ENCODE measurements around the gene DIPK1C. TPM values are rescaled to one million over a fixed set of nuclear protein-coding genes. Genes with fewer than 3 reads are reported as not detected.
"Not testable (repeated sequence)": the region's sequence is repeated elsewhere in the genome, so short reads cannot be mapped to it uniquely, and the experiment has no call there.

DIPK1C gene
- total and polyA plus RNA-seq, 12 donors: 0.70 to 12.9 (median 6.6) TPM

GRCh38 chr18:74501386-74501785 lies 44.3 kb upstream of the DIPK1C start:
- Histone ChIP-seq H3K9me3 (no peaks in the 10 kb centered on the region), H3K4me1 (peaks cover 0 to 59% (median 32%) of the 10 kb centered on the region in 9 donors), H3K27ac (peak overlapping the region in 2 of 10 donors; percentile 84 to 87), H3K27me3 (no peaks in the 10 kb centered on the region), H3K4me3 (peak overlapping the region in 1 of 10 donors; percentile 48), H3K36me3 (peaks cover 0 to 70% (median 36%) of the 10 kb centered on the region in 9 donors)
- TF ChIP-seq CTCF (IDR thresholded peaks at IDR 0.05): no peak
- intact Hi-C loops (cut with DNase I): no loop called here
- ATAC-seq (no peak), DNase-seq (no peak)
- 77 to 83% methylated on average over 4 of the region's 4 CpGs for WGBS, 2 donors

GRCh38 chr18:74500774-74501173 lies 43.7 kb upstream of the DIPK1C start:
- Histone ChIP-seq H3K27ac (peak overlapping the region in 3 of 10 donors; percentile 80 to 87 (median 84)), H3K4me1 (peaks cover 0 to 57% (median 30%) of the 10 kb centered on the region in 9 donors), H3K36me3 (peaks cover 0 to 64% (median 31%) of the 10 kb centered on the region in 9 donors), H3K4me3 (peak overlapping the region in 2 of 10 donors; percentile 1 to 48)
- DNase-seq; H3K27me3 ChIP-seq; intact Hi-C loops (cut with DNase I); ATAC-seq; H3K9me3 ChIP-seq: not testable (repeated sequence)
- WGBS, 2 donors: 82 to 87% methylated on average over 8 of the region's 8 CpGs

- no peak for DNase-seq
- no peak for ATAC-seq
- no peak for TF ChIP-seq CTCF (IDR thresholded peaks at IDR 0.05)
- 83 to 84% methylated on average over 6 of the region's 6 CpGs for WGBS, 2 donors
- peaks cover 0 to 59% (median 30%) of the 10 kb centered on the region in 9 donors for H3K4me1 ChIP-seq
- peak overlapping the region in 6 of 10 donors; percentile 1 to 48 (median 30) for H3K4me3 ChIP-seq
- peak overlapping the region in 6 of 10 donors; percentile 64 to 87 (median 79) for H3K27ac ChIP-seq
- H3K9me3 ChIP-seq: no peaks in the 10 kb centered on the region
- intact Hi-C loops (cut with DNase I): no loop called here
- H3K36me3 ChIP-seq: peaks cover 0 to 60% (median 28%) of the 10 kb centered on the region in 9 donors
- no peaks in the 10 kb centered on the region for H3K27me3 ChIP-seq
These were observed 43.3 kb upstream of the DIPK1C start for GRCh38 chr18:74500372-74500771.

GRCh38 chr18:74499633-74500032 lies 42.5 kb upstream of the DIPK1C start:
- ATAC-seq: peak in 4 of 8 donors; percentile 8 to 34 (median 28)

More at GRCh38 chr18:74499633-74500032, 42.5 kb upstream of the DIPK1C start:
- Histone ChIP-seq H3K27ac (peak overlapping the region; percentile 33 to 87 (median 70)), H3K4me3 (peak overlapping the region in 7 of 10 donors; percentile 18 to 48 (median 35)), H3K4me1 (peaks cover 0 to 64% (median 30%) of the 10 kb centered on the region in 9 donors), H3K27me3 (no peaks in the 10 kb centered on the region), H3K36me3 (peaks cover 0 to 53% (median 28%) of the 10 kb centered on the region in 9 donors), H3K9me3 (no peaks in the 10 kb centered on the region)
- intact Hi-C loops (cut with DNase I): loop anchor here in 7 of 10 donors (5.0 to 10.0 kb wide), 5 partner anchors 45 to 305 kb away; partner anchors contain the start of gene ZNF407 (in 2 of the 7)
- 48 to 60% methylated on average over 9 of the region's 9 CpGs for WGBS, 2 donors
- peak; percentile 37 to 91 for DNase-seq
- no peak for TF ChIP-seq CTCF (IDR thresholded peaks at IDR 0.05)

Data from heart right ventricle (tissue), 16 donors.